ENCODE measurements around the gene P4HB. TPM values are rescaled to one million over a fixed set of nuclear protein-coding genes. Genes with fewer than 3 reads are reported as not detected.

P4HB gene
- total RNA-seq, 1 donor from 2014 or later, result 267 TPM

DNA sequence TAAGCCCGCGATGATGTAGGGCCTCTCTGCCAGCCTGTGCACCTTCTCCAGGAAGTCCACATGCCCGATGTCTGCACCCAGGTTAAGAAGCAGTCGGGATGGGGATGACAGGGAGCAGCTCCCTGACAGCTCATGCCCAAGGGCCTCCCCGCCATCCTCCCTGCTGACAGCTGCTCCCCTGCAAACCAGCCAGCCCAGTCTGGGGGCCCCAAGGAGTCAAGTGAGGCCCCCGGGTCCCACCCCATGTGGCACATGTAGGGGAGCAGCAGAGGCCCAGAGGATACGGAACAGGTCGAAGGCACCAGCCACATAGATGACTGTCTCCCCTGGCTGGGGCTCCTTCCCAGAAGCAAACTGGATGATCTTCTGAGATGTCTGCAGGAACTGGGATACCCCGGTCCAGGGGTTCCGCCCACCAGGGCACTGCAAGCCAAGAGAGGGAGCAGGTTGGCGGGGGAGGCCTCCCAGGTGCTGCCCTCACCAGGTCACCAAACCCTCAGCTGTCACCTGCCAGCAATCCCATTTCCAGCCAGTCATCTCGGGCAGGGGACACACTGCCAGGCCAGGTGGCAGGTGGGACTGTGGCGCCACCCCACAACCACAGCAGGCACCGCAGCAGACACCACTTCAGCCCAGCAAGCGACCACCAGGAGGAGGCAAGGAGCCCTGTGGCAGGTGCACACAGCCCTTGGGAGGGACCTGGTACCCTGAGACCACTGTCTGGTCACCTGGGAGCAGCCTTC, 46.3 kb upstream of the P4HB start:
- intact Hi-C loops (cut with micrococcal nuclease), result no loop called here
- Histone ChIP-seq H3K4me1 (peaks cover 26% of the 10 kb centered on the region), H3K27me3 (ENCODE audit: low read depth) (no peaks in the 10 kb centered on the region), H3K36me3 (peaks cover 20% of the 10 kb centered on the region), H3K27ac (replicated peaks) (no peak overlapping the region), H3K4me3 (no peak overlapping the region), H3K9me3 (replicated peaks) (no peaks in the 10 kb centered on the region)
- no peak for DNase-seq
- no peak for TF ChIP-seq CTCF (IDR thresholded peaks at IDR 0.05; ENCODE audit: borderline replicate concordance)

- Histone ChIP-seq H3K36me3 (peaks cover 20% of the 10 kb centered on the region), H3K27me3 (ENCODE audit: low read depth) (no peaks in the 10 kb centered on the region), H3K9me3 (replicated peaks) (no peaks in the 10 kb centered on the region), H3K27ac (replicated peaks) (no peak overlapping the region), H3K4me3 (no peak overlapping the region), H3K4me1 (peaks cover 28% of the 10 kb centered on the region)
- no peak for TF ChIP-seq CTCF (IDR thresholded peaks at IDR 0.05; ENCODE audit: borderline replicate concordance)
- DNase-seq, result no peak
- intact Hi-C loops (cut with micrococcal nuclease), result no loop called here
These were observed 45.7 kb upstream of the P4HB start for GRCh38 chr17:81905993-81906392.

DNA sequence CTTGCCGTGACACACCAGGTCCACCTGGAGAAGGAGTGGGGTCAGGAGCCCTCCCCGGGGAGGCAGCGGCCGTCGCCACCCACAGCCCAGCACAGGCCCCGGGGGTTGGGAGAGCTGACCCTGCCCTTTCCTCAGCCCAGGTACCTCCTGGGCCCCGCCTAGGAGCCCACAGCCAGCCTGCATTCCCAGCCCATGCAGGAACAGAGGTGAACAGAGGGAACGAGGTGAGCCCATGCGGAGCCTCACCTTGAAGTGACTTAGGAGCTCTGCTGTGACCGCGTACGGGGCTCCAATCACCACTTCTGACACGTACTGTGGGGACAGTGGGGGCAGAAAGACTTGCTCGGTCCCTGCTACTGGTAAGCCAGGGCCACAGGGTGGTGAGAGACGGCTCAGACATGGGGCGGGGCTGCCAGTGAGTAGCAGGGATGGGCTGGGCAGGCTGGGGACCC, 45.1 kb upstream of the P4HB start:
- Histone ChIP-seq H3K27ac (replicated peaks) (no peak overlapping the region), H3K36me3 (peaks cover 23% of the 10 kb centered on the region)
- DNase-seq, result no peak

GRCh38 chr17:81904600-81905423, 44.5 kb upstream of the P4HB start:
- H3K27ac ChIP-seq (replicated peaks), result no peak overlapping the region
- no peak for DNase-seq
- TF ChIP-seq CTCF (IDR thresholded peaks at IDR 0.05; ENCODE audit: borderline replicate concordance), result no peak
- H3K36me3 ChIP-seq, result peaks cover 29% of the 10 kb centered on the region
- intact Hi-C loops (cut with micrococcal nuclease), result no loop called here
- no peaks in the 10 kb centered on the region for H3K9me3 ChIP-seq (replicated peaks)
- H3K4me1 ChIP-seq, result peaks cover 17% of the 10 kb centered on the region
- no peaks in the 10 kb centered on the region for H3K27me3 ChIP-seq (ENCODE audit: low read depth)
- H3K4me3 ChIP-seq, result no peak overlapping the region

More for the DNA sequence above, 45.1 kb upstream of the P4HB start:
- Histone ChIP-seq H3K9me3 (replicated peaks) (no peaks in the 10 kb centered on the region), H3K27me3 (ENCODE audit: low read depth) (no peaks in the 10 kb centered on the region), H3K4me1 (peaks cover 24% of the 10 kb centered on the region), H3K4me3 (no peak overlapping the region)
- TF ChIP-seq CTCF (IDR thresholded peaks at IDR 0.05; ENCODE audit: borderline replicate concordance), result no peak
- intact Hi-C loops (cut with micrococcal nuclease), result no loop called here

GRCh38 chr17:81903896-81904599, 43.7 kb upstream of the P4HB start:
- no peak for TF ChIP-seq CTCF (IDR thresholded peaks at IDR 0.05; ENCODE audit: borderline replicate concordance)
- no peaks in the 10 kb centered on the region for H3K9me3 ChIP-seq (replicated peaks)
- peaks cover 37% of the 10 kb centered on the region for H3K36me3 ChIP-seq
- H3K27ac ChIP-seq (replicated peaks), result no peak overlapping the region
- DNase-seq, result no peak
- H3K27me3 ChIP-seq (ENCODE audit: low read depth), result no peaks in the 10 kb centered on the region
- H3K4me3 ChIP-seq, result no peak overlapping the region
- intact Hi-C loops (cut with micrococcal nuclease), result no loop called here
- peaks cover 16% of the 10 kb centered on the region for H3K4me1 ChIP-seq

All from left ventricle myocardium inferior (tissue), 1 donor.